DLD1 (cell line): Measurements from ENCODE around the gene IDH3B.
"Not testable (repeated sequence)": the region's sequence is repeated elsewhere in the genome, so short reads cannot be mapped to it uniquely, and the experiment has no call there.

ENCODE experiments used
- in situ Hi-C: cut with HindIII; loops from 2 replicates; pipeline ENCODE4 v1.10.0; 2017; ENCODE audit warnings: low sequenced_read_pairs

The IDH3B gene

GRCh38 chr20:2663887-2664719, at the start of gene IDH3B:
IDH3B (minus strand) TSS chr20:2664216; CDS start chr20:2664188, 28 bp downstream.
- in situ Hi-C loops: no loop called here

- in situ Hi-C loops: no loop called here
These were observed 49.3 kb upstream of the IDH3B start for GRCh38 chr20:2713285-2713684.

GRCh38 chr20:2709205-2709981, 45.4 kb upstream of the IDH3B start:
- in situ Hi-C loops: no loop called here

- in situ Hi-C loops: no loop called here
These were observed 44.6 kb upstream of the IDH3B start for GRCh38 chr20:2708665-2709064.

GRCh38 chr20:2708073-2708415, 44.0 kb upstream of the IDH3B start:
- in situ Hi-C loops: no loop called here

GRCh38 chr20:2707353-2708072, 43.5 kb upstream of the IDH3B start:
- in situ Hi-C loops: no loop called here

- in situ Hi-C loops: no loop called here
These were observed 42.8 kb upstream of the IDH3B start for GRCh38 chr20:2706688-2707352.

- in situ Hi-C loops: no loop called here
These were observed 42.1 kb upstream of the IDH3B start for GRCh38 chr20:2705931-2706645.

- in situ Hi-C loops: no loop called here
These were observed 39.9 kb upstream of the IDH3B start for GRCh38 chr20:2703716-2704475.

GRCh38 chr20:2701671-2702081, 37.7 kb upstream of the IDH3B start:
- in situ Hi-C loops: no loop called here

- in situ Hi-C loops: no loop called here
These were observed 37.1 kb upstream of the IDH3B start for GRCh38 chr20:2700913-2701620.

- in situ Hi-C loops: no loop called here
These were observed 35.9 kb upstream of the IDH3B start for GRCh38 chr20:2699775-2700413.

- in situ Hi-C loops: no loop called here
These were observed 34.9 kb upstream of the IDH3B start for GRCh38 chr20:2698912-2699311.

GRCh38 chr20:2698186-2698817, 34.3 kb upstream of the IDH3B start:
- in situ Hi-C loops: no loop called here

- in situ Hi-C loops: no loop called here
These were observed 33.8 kb upstream of the IDH3B start for GRCh38 chr20:2697768-2698167.

GRCh38 chr20:2696646-2697045, 32.6 kb upstream of the IDH3B start:
- in situ Hi-C loops: no loop called here

- in situ Hi-C loops: not testable (repeated sequence)
These were observed 32.0 kb upstream of the IDH3B start for GRCh38 chr20:2695984-2696525.
